K562 (cell line): ENCODE results near the gene CEMIP. TPM values are rescaled to one million over a fixed set of nuclear protein-coding genes. Genes with fewer than 3 reads are reported as not detected.

Experiments
- ATAC-seq: fragments of 200-7000 bp; cut with Tn5 transposase; 3 replicates; pipeline ENCODE4 v1.9.1; 2020; ENCODE audit warnings: moderate library complexity
- BruUV-seq: library from RNA; stranded (reverse); fragments of 400-500 nt; replicated peaks from 2 replicates; lab custom pipeline; 2021; lab: Mats Ljungman, UMichigan
- CTCF ChIA-PET: fragments of 300-600 bp; formaldehyde crosslinking; extraction: SDS; loops from one replicate; lab custom pipeline; 2021; ENCODE audit warnings: low intra/inter-chr PET ratio; lab: Yijun Ruan, JAX
- POLR2A ChIA-PET: fragments of 300-600, 350-650 bp; sonication (Branson Sonifier 250); formaldehyde crosslinking; extraction: SDS; loops from one replicate; lab custom pipeline; 2021; ENCODE audit warnings: antibody characterized with exemption, inconsistent platforms; lab: Yijun Ruan, JAX
- DNase-seq, 4 experiments: peaks; one replicate each; pipeline versions ENCODE4 v3.0.0 to v3.0.0-alpha.2; 2011 to 2018; ENCODE audit warnings: low spot score in 3 of 4, mixed read lengths in 3 of 4; ENCODE audit errors: extremely low read depth in 1 of 4
- FAIRE-seq: peaks from 2 replicates; lab custom pipeline; 2011; peaks lifted over from hg19 to GRCh38; lab: Jason Lieb, UNC
- H2AFZ ChIP-seq: 2 replicates; pipeline ENCODE4 v1.6.0; 2011; ENCODE audit warnings: low read depth, low read length, control low read depth, inconsistent platforms
- H3K27ac ChIP-seq: fragments of 200-600 bp; 3 replicates; pipeline ENCODE4 v1.8.0; 2011; ENCODE audit warnings: low read depth, mild to moderate bottlenecking, control low read depth, inconsistent platforms, low read length, moderate library complexity, mixed read lengths; ENCODE audit errors: extremely low read depth
- H3K27me3 ChIP-seq, 2 experiments: fragments of 300-600 bp in 1 of 2; 2 replicates in 1 of 2; 3 replicates in 1 of 2; pipeline versions ENCODE4 v1.6.0 to v1.8.0; 2011; ENCODE audit warnings: inconsistent platforms in 2 of 2, low read length in 2 of 2, mild to moderate bottlenecking in 1 of 2, mixed read lengths in 1 of 2, moderate library complexity in 1 of 2; ENCODE audit not compliant: control insufficient read depth in 2 of 2, insufficient read depth in 2 of 2
- H3K36me3 ChIP-seq: fragments of 300-600 bp; 3 replicates; pipeline ENCODE4 v1.8.0; 2011; ENCODE audit warnings: mild to moderate bottlenecking, low read length, inconsistent platforms; ENCODE audit not compliant: control insufficient read depth, insufficient read depth
- H3K4me1 ChIP-seq, 2 experiments: fragments of 200-600 bp in 1 of 2; replicated peaks in 1 of 2; 2 replicates in 1 of 2; 3 replicates in 1 of 2; pipeline versions ENCODE4 v1.5.1 to v1.8.0; 2011; ENCODE audit warnings: inconsistent platforms in 2 of 2, low read length in 2 of 2, mild to moderate bottlenecking in 1 of 2, mixed read lengths in 1 of 2, moderate library complexity in 1 of 2; ENCODE audit not compliant: control insufficient read depth in 2 of 2, insufficient read depth in 2 of 2
- H3K4me2 ChIP-seq: 2 replicates; pipeline ENCODE4 v1.6.1; 2011; ENCODE audit warnings: low read length, control low read depth, inconsistent platforms, mixed read lengths; ENCODE audit not compliant: insufficient read depth
- H3K4me3 ChIP-seq: fragments of 200-600 bp; sonication (generic), shearing (Covaris generic); 2 replicates; pipeline ENCODE4 v1.5.1; 2016; ENCODE audit warnings: control low read depth, inconsistent platforms
- H3K79me2 ChIP-seq: fragments of 200-600 bp; 3 replicates; pipeline ENCODE4 v1.8.0; 2011; ENCODE audit warnings: low read length, inconsistent platforms; ENCODE audit not compliant: control insufficient read depth, insufficient read depth
- H3K9ac ChIP-seq, 2 experiments: 2 replicates each; pipeline versions ENCODE4 v1.6.0 to v1.6.1; 2011; ENCODE audit warnings: low read depth in 2 of 2, low read length in 2 of 2, control low read depth in 1 of 2, inconsistent platforms in 1 of 2, mild to moderate bottlenecking in 1 of 2, mixed read lengths in 1 of 2; ENCODE audit not compliant: insufficient read depth in 1 of 2
- H3K9me1 ChIP-seq: one replicate; pipeline ENCODE4 v1.6.0; 2011; ENCODE audit warnings: inconsistent platforms, mild to moderate bottlenecking, low read length, moderate library complexity; ENCODE audit not compliant: control insufficient read depth, insufficient read depth
- H3K9me3 ChIP-seq: replicated peaks from 2 replicates; pipeline ENCODE4 v1.5.1; 2011; ENCODE audit warnings: low read depth, low read length, inconsistent platforms; ENCODE audit not compliant: control insufficient read depth, insufficient read depth
- H4K20me1 ChIP-seq: replicated peaks from 2 replicates; pipeline ENCODE4 v1.6.1; 2011; ENCODE audit warnings: low read length, inconsistent platforms, mixed read lengths; ENCODE audit not compliant: control insufficient read depth, insufficient read depth
- ARID2 ChIP-seq: fragments of 450-650 bp; IDR thresholded peaks from 2 replicates; pipeline ENCODE4 v1.6.1; 2017; ENCODE audit warnings: antibody characterized with exemption, mild to moderate bottlenecking
- CBFA2T3 ChIP-seq: fragments of 450-650 bp; IDR thresholded peaks from 2 replicates; pipeline ENCODE4 v1.6.1; 2017
- CEBPG ChIP-seq, 3 experiments: fragments of 200-800 bp in 1 of 3; sonication (Bioruptor generic) in 1 of 3; sonication (generic) in 1 of 3; formaldehyde crosslinking in 1 of 3; IDR thresholded peaks in 2 of 3; conservative IDR thresholded peaks in 1 of 3; 2 replicates each; pipeline versions ENCODE4 v1.6.1 to v1.8.0; 2016 to 2022; ENCODE audit warnings: missing compliant biosample characterization in 2 of 3, missing genetic modification characterization in 2 of 3, mild to moderate bottlenecking in 1 of 3, missing genetic modification reagents in 1 of 3
- CHD4 ChIP-seq: fragments of 200-600 bp; sonication (generic); IDR thresholded peaks from 3 replicates; pipeline ENCODE4 v1.6.1; 2012; ENCODE audit warnings: low read depth, mild to moderate bottlenecking, mixed read lengths, low read length, inconsistent platforms; ENCODE audit not compliant: insufficient read depth, insufficient replicate concordance, poor library complexity, severe bottlenecking
- FOXA1 ChIP-seq: fragments of 450-650 bp; IDR thresholded peaks from 2 replicates; pipeline ENCODE4 v1.6.1; 2016; ENCODE audit warnings: mild to moderate bottlenecking, borderline replicate concordance
- FOXJ2 ChIP-seq: fragments of 200-800 bp; sonication (Bioruptor generic); IDR thresholded peaks from 2 replicates; pipeline ENCODE4 v1.6.1; 2016; ENCODE audit warnings: missing genetic modification characterization, missing compliant biosample characterization
- FOXK1 ChIP-seq: sonication (generic); formaldehyde crosslinking; IDR thresholded peaks from 2 replicates; pipeline ENCODE4 v1.8.0; 2022; ENCODE audit warnings: missing genetic modification reagents, mild to moderate bottlenecking, borderline replicate concordance
- MCM2 ChIP-seq: fragments of 450-650 bp; IDR thresholded peaks from 2 replicates; pipeline ENCODE4 v1.6.1; 2017; ENCODE audit warnings: low read depth, mild to moderate bottlenecking
- NCOA2 ChIP-seq, 2 experiments: fragments of 450-650 bp; IDR thresholded peaks; 2 replicates each; pipeline ENCODE4 v1.6.1; 2018; ENCODE audit warnings: mild to moderate bottlenecking in 2 of 2, moderate library complexity in 1 of 2; ENCODE audit not compliant: partially characterized antibody in 2 of 2
- NCOA4 ChIP-seq: fragments of 450-650 bp; IDR thresholded peaks from 2 replicates; pipeline ENCODE4 v1.6.1; 2018; ENCODE audit warnings: mild to moderate bottlenecking; ENCODE audit not compliant: partially characterized antibody
- NR2C2 ChIP-seq, 2 experiments: fragments of 200-800 bp in 1 of 2; sonication (Bioruptor generic) in 1 of 2; sonication (generic) in 1 of 2; formaldehyde crosslinking in 1 of 2; IDR thresholded peaks; 2 replicates each; pipeline versions ENCODE4 v1.6.1 to v1.8.0; 2016 to 2022; ENCODE audit warnings: mild to moderate bottlenecking in 1 of 2, missing compliant biosample characterization in 1 of 2, missing genetic modification characterization in 1 of 2, missing genetic modification reagents in 1 of 2
- SMARCB1 ChIP-seq: IDR thresholded peaks from 2 replicates; pipeline ENCODE4 v1.6.1; 2011; ENCODE audit warnings: improper control_type of control experiment, low read depth; ENCODE audit not compliant: insufficient read length
- SRF ChIP-seq, 2 experiments: fragments of 250-450, 450-650 bp in 1 of 2; sonication (Bioruptor Pico) in 1 of 2; sonication (generic) in 1 of 2; formaldehyde crosslinking; IDR thresholded peaks; 2 replicates each; pipeline versions ENCODE4 v1.5.0 to v1.5.1; 2020 to 2022; ENCODE audit warnings: mild to moderate bottlenecking in 1 of 2, missing genetic modification reagents in 1 of 2
- ZKSCAN1 ChIP-seq: fragments of 150-350 bp; IDR thresholded peaks from 2 replicates; pipeline ENCODE4 v1.6.1; 2016; ENCODE audit warnings: low read depth, low read length
- ZNF408 ChIP-seq: fragments of 250-450 bp; sonication (Bioruptor Pico); IDR thresholded peaks from 2 replicates; pipeline ENCODE4 v1.4.0; 2020; ENCODE audit warnings: low read depth, mild to moderate bottlenecking, moderate library complexity
- ZNF444 ChIP-seq: fragments of 250-450 bp; sonication (Bioruptor Pico); IDR thresholded peaks from 2 replicates; pipeline ENCODE4 v1.4.0; 2020; ENCODE audit warnings: mild to moderate bottlenecking, moderate library complexity
- ZNF780A ChIP-seq: fragments of 250-450 bp; sonication (Bioruptor Pico); IDR thresholded peaks from 2 replicates; pipeline ENCODE4 v1.5.0; 2021; ENCODE audit warnings: mild to moderate bottlenecking
- WGBS: fragments of 100-300 bp; shearing (Covaris generic); methylation state at CpG from one replicate; pipeline ENCODE4 v1.1.6; 2016; ENCODE audit warnings: low coverage, mixed read lengths; ENCODE audit not compliant: insufficient coverage; ENCODE audit errors: missing lambda C conversion rate; 5-methylcytosine and 5-hydroxymethylcytosine counted together
- in situ Hi-C: fragments of 300-500 bp; cut with MboI; formaldehyde crosslinking; loops from 4 replicates; pipeline ENCODE4 v1.15.0; 2018; ENCODE audit warnings: inconsistent platforms, mixed read lengths
- intact Hi-C: fragments of 100-400 bp; cut with micrococcal nuclease; formaldehyde crosslinking; loops from 2 replicates; pipeline ENCODE4 v1.14.2; 2022
- polyA plus RNA-seq, 8 experiments: library from polyadenylated mRNA; depleted of rRNA in 4 of 8; stranded (reverse) in 5 of 8; unstranded in 3 of 8; fragments of >200 nt; fragmentation: Nextera tagmentation in 2 of 8; fragmentation: Illumina TruSeq in 1 of 8; extraction: Ambion mirVana in 2 of 8; extraction: Trizol in 1 of 8; gene quantifications; 2 replicates each; pipeline versions ENCODE4 v1.2.1 to v1.2.3, GENCODE V29; 2011 to 2014; ENCODE audit warnings: inconsistent platforms in 1 of 8, missing spikeins in 1 of 8
- total RNA-seq, 7 experiments: library from RNA; depleted of rRNA in 6 of 7; stranded (reverse); fragments of >200 nt in 6 of 7; fragmentation: Illumina TruSeq in 2 of 7; extraction: Trizol in 2 of 7; gene quantifications; 2 replicates each; pipeline versions ENCODE4 v1.2.1 to v1.2.3, GENCODE V29; 2011 to 2021; ENCODE audit warnings: low replicate concordance in 1 of 7
- TF ChIP-seq, protein P1 (sequence below): fragments of 450-650 bp; IDR thresholded peaks from 2 replicates; pipeline ENCODE4 v1.6.1; 2017; ENCODE audit warnings: antibody characterized with exemption
- TF ChIP-seq, protein P2 (sequence below): sonication (generic); formaldehyde crosslinking; IDR thresholded peaks from 2 replicates; pipeline ENCODE4 v1.8.1; 2022; ENCODE audit warnings: missing genetic modification reagents

The CEMIP gene
- total and polyA plus RNA-seq, 9 of the 15 experiments (the other 6 are each of a cell fraction or from before 2014, with no cell fraction given): 0.33 TPM; not detected in 8

DNA sequence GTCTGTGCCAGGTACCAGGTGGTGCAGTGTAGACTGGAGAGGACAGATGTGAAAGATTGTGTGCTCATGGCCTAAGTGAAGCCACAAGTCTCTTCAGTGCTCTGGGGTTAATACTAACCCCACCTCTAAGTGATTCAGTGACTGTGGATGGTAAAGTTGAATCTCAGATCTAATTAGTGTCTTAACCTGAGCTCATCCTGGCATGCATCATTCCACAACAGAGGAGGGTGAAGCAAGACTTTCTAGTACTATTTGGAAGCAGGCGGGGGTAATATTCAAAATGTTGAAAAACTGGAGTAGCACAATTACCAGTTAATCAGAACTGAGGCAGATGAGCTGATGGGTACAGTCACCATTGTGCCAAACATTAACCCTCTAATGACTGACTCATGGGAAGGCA is 213.3 kb downstream of the CEMIP start (continued):
- TF ChIP-seq FOXK1 (CRISPR knock-in tag) (no peak), CBFA2T3 (no peak)
- TF ChIP-seq, all 486 proteins: peak for 0

DNA sequence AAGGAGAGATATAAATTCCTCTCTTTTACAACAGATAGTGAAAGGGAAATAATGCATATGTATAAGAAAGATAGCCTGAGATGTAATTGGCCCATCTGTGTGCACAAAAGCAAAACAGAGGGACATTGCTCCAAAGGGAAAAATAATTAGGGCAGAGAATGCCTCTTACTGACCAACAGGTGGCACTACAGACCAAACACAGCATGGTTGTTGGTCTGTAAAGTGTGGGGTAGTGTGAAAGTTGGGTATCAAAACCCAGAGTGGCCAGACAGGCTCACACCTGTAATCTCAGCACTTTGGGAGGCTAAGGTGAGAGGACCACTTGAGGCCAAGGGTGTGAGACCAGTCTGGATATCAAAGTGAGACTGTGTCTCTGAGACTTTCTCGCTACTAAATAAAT is 217.1 kb downstream of the CEMIP start:
- Histone ChIP-seq H3K9me3 (no peaks in the 10 kb centered on the region), H2AFZ (no peak overlapping the region), H3K4me2 (no peak overlapping the region), H3K27ac (no peak overlapping the region), H3K9me1 (no peaks in the 10 kb centered on the region), H3K4me3 (no peak overlapping the region), H3K4me1 (peaks cover 11 to 19% of the 10 kb centered on the region in 2 experiments), H3K27me3 (no peaks in the 10 kb centered on the region), H3K36me3 (no peaks in the 10 kb centered on the region), H3K79me2 (peaks cover 18% of the 10 kb centered on the region), H3K9ac (no peak overlapping the region), H4K20me1 (no peaks in the 10 kb centered on the region)
- CTCF ChIA-PET: interaction anchor here (1.2 kb wide), 1 partner anchor 270 kb away, joined by 5 read pairs; no protein-coding TSS in a partner anchor
- DNase-seq (peak; percentile 27 to 67 (median 36)), FAIRE-seq (no peak), ATAC-seq (no peak)
- in situ Hi-C loops: loop anchor here (5.0 kb wide), 1 partner anchor 106 kb away; no protein-coding TSS in a partner anchor
- no TSS peak for BruUV-seq
- 100% methylated on average over 1 of the region's 1 CpG for WGBS
- intact Hi-C loops: loop anchor here (1.0 to 5.0 kb wide), 2 partner anchors 156 to 270 kb away; no protein-coding TSS in a partner anchor
- POLR2A ChIA-PET: no interaction called here
- no peak for TF ChIP-seq FOXA1
- TF ChIP-seq NCOA2 (IDR thresholded peaks at IDR 0.05; ENCODE audit: partially characterized antibody in 2 of 2): no peak
- no peak for TF ChIP-seq SMARCB1
- peak; percentile 73 for TF ChIP-seq ARID2
- no peak for TF ChIP-seq CEBPG (CRISPR knock-in tag; IDR thresholded peaks at IDR 0.05)
- TF ChIP-seq CEBPG (tag; conservative IDR thresholded peaks at IDR 0.05 in 1 of 2, IDR thresholded peaks at IDR 0.05 in 1 of 2): no peak
- TF ChIP-seq FOXJ2 (tag): no peak
- TF ChIP-seq NCOA4: no peak
- TF ChIP-seq ZNF408 (CRISPR knock-in tag): no peak
- TF ChIP-seq NR2C2 (CRISPR knock-in tag; IDR thresholded peaks at IDR 0.05): no peak
- TF ChIP-seq NR2C2 (tag; IDR thresholded peaks at IDR 0.05): no peak
- no peak for TF ChIP-seq MCM2
- TF ChIP-seq ZKSCAN1: no peak
- TF ChIP-seq ZNF780A (CRISPR knock-in tag): no peak
- TF ChIP-seq, protein P1, sequence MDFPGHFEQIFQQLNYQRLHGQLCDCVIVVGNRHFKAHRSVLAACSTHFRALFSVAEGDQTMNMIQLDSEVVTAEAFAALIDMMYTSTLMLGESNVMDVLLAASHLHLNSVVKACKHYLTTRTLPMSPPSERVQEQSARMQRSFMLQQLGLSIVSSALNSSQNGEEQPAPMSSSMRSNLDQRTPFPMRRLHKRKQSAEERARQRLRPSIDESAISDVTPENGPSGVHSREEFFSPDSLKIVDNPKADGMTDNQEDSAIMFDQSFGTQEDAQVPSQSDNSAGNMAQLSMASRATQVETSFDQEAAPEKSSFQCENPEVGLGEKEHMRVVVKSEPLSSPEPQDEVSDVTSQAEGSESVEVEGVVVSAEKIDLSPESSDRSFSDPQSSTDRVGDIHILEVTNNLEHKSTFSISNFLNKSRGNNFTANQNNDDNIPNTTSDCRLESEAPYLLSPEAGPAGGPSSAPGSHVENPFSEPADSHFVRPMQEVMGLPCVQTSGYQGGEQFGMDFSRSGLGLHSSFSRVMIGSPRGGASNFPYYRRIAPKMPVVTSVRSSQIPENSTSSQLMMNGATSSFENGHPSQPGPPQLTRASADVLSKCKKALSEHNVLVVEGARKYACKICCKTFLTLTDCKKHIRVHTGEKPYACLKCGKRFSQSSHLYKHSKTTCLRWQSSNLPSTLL: no peak
- no peak for TF ChIP-seq SRF (CRISPR knock-in tag; IDR thresholded peaks at IDR 0.05)
- TF ChIP-seq, protein P2, sequence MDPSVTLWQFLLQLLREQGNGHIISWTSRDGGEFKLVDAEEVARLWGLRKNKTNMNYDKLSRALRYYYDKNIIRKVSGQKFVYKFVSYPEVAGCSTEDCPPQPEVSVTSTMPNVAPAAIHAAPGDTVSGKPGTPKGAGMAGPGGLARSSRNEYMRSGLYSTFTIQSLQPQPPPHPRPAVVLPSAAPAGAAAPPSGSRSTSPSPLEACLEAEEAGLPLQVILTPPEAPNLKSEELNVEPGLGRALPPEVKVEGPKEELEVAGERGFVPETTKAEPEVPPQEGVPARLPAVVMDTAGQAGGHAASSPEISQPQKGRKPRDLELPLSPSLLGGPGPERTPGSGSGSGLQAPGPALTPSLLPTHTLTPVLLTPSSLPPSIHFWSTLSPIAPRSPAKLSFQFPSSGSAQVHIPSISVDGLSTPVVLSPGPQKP (CRISPR knock-in tag): no peak
- TF ChIP-seq CHD4: no peak
- TF ChIP-seq ZNF444: no peak
